ENCODE data around the gene UST. TPM values are rescaled to one million over a fixed set of nuclear protein-coding genes. Genes with fewer than 3 reads are reported as not detected.

The UST gene
- total and polyA plus RNA-seq, 4 donors = 0.24 to 2.7 (median 0.87) TPM

DNA sequence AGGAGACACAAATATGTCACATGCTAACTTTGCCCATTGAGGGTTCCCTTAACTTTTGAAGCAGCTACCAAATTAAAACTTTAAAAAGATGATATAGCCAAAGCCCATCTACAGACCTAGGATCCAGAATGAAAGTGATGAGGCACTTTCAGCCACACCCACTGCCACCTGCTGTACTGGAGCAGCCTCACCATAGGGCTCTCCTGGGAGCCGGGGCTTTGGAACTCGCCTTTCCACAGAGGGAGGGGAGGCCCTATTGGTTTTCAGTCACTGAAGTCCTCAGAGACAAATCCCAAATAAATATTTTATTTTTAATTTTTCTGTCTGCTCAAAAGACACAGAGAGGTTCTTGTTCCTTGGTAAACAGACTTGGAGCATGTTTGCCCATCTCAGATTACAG is 332.6 kb downstream of the UST start:
- Histone ChIP-seq H3K36me3 (ENCODE audit: control insufficient read depth in 4 of 4, insufficient read depth in 3 of 4, low read depth in 1 of 4, low read length in 3 of 4) (no peaks in the 10 kb centered on the region), H3K9ac (ENCODE audit: low read depth in 1 of 2, low read length in 2 of 2) (no peak overlapping the region), H3K9me3 (ENCODE audit: control insufficient read depth in 4 of 4, low read length in 3 of 4) (no peaks in the 10 kb centered on the region), H3K27me3 (ENCODE audit: control insufficient read depth in 4 of 4, insufficient read depth in 4 of 4, low read length in 3 of 4) (no peaks in the 10 kb centered on the region), H3K4me3 (ENCODE audit: low read depth in 1 of 3, low read length in 3 of 3) (no peak overlapping the region), H3K27ac (ENCODE audit: low read depth in 1 of 2, low read length in 2 of 2) (no peak overlapping the region), H3K4me1 (ENCODE audit: control insufficient read depth in 4 of 4, insufficient read depth in 4 of 4, low read length in 3 of 4) (peaks cover 0 to 6% (median 3%) of the 10 kb centered on the region in 4 donors)
- DNase-seq (ENCODE audit: low spot score) = no peak
- TF ChIP-seq RAD21 (IDR thresholded peaks at IDR 0.05) = no peak
- TF ChIP-seq RXRA (IDR thresholded peaks at IDR 0.05) = no peak
- TF ChIP-seq FOXA1 (IDR thresholded peaks at IDR 0.05) = no peak
- TF ChIP-seq HNF4G (IDR thresholded peaks at IDR 0.05) = no peak
- no peak for TF ChIP-seq GABPA (IDR thresholded peaks at IDR 0.05 in 1 of 2, conservative IDR thresholded peaks at IDR 0.05 in 1 of 2)
- TF ChIP-seq, protein P1, sequence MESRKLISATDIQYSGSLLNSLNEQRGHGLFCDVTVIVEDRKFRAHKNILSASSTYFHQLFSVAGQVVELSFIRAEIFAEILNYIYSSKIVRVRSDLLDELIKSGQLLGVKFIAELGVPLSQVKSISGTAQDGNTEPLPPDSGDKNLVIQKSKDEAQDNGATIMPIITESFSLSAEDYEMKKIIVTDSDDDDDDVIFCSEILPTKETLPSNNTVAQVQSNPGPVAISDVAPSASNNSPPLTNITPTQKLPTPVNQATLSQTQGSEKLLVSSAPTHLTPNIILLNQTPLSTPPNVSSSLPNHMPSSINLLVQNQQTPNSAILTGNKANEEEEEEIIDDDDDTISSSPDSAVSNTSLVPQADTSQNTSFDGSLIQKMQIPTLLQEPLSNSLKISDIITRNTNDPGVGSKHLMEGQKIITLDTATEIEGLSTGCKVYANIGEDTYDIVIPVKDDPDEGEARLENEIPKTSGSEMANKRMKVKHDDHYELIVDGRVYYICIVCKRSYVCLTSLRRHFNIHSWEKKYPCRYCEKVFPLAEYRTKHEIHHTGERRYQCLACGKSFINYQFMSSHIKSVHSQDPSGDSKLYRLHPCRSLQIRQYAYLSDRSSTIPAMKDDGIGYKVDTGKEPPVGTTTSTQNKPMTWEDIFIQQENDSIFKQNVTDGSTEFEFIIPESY (IDR thresholded peaks at IDR 0.05) = no peak
- TF ChIP-seq, protein P2, sequence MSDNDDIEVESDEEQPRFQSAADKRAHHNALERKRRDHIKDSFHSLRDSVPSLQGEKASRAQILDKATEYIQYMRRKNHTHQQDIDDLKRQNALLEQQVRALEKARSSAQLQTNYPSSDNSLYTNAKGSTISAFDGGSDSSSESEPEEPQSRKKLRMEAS (IDR thresholded peaks at IDR 0.05) = no peak
- no peak for TF ChIP-seq EGR1 (IDR thresholded peaks at IDR 0.05; ENCODE audit: low read depth in 2 of 2)
- TF ChIP-seq, protein P3, sequence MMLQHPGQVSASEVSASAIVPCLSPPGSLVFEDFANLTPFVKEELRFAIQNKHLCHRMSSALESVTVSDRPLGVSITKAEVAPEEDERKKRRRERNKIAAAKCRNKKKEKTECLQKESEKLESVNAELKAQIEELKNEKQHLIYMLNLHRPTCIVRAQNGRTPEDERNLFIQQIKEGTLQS (IDR thresholded peaks at IDR 0.05) = no peak
- WGBS = 92% methylated on average over 2 of the region's 2 CpGs

DNA sequence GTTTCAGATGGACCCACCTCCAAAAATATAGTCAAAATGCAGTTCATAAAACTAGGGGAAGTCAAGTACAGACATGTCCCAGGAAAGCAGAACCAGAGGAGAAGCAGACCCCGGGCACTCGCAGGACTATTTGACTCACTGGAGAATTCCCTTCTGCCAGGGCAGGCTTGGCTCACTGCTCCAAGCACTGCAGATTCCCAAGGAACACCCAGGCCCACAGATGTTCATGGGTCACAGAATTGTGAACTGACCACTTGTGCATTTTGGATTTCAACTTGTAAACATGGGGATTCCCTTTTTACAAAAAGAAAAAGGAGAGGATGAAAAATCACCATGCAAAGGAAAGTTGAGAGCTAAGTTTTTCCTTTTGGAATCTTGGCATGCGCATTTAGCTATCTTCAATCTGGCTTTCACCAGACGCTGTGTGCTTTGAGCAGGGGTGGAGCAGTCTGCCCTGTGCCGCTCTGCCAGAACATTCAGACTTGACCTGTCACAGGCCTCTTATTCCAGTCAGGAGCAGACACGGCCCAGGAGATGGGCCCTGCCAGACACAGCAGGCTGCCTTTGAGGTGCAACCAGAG is 333.2 kb downstream of the UST start:
- Histone ChIP-seq H3K9me3 (ENCODE audit: control insufficient read depth in 4 of 4, low read length in 3 of 4) (no peaks in the 10 kb centered on the region), H3K4me3 (ENCODE audit: low read depth in 1 of 3, low read length in 3 of 3) (no peak overlapping the region), H3K36me3 (ENCODE audit: control insufficient read depth in 4 of 4, insufficient read depth in 3 of 4, low read depth in 1 of 4, low read length in 3 of 4) (no peaks in the 10 kb centered on the region), H3K9ac (ENCODE audit: low read depth in 1 of 2, low read length in 2 of 2) (no peak overlapping the region), H3K27me3 (ENCODE audit: control insufficient read depth in 4 of 4, insufficient read depth in 4 of 4, low read length in 3 of 4) (no peaks in the 10 kb centered on the region), H3K27ac (ENCODE audit: low read depth in 1 of 2, low read length in 2 of 2) (no peak overlapping the region), H3K4me1 (ENCODE audit: control insufficient read depth in 4 of 4, insufficient read depth in 4 of 4, low read length in 3 of 4) (peaks cover 0 to 6% (median 3%) of the 10 kb centered on the region in 4 donors)
- TF ChIP-seq FOXA1 (IDR thresholded peaks at IDR 0.05) (no peak), NR2F2 (IDR thresholded peaks at IDR 0.05) (no peak), SP1 (IDR thresholded peaks at IDR 0.05) (peak; percentile 8)
- TF ChIP-seq, protein P4, sequence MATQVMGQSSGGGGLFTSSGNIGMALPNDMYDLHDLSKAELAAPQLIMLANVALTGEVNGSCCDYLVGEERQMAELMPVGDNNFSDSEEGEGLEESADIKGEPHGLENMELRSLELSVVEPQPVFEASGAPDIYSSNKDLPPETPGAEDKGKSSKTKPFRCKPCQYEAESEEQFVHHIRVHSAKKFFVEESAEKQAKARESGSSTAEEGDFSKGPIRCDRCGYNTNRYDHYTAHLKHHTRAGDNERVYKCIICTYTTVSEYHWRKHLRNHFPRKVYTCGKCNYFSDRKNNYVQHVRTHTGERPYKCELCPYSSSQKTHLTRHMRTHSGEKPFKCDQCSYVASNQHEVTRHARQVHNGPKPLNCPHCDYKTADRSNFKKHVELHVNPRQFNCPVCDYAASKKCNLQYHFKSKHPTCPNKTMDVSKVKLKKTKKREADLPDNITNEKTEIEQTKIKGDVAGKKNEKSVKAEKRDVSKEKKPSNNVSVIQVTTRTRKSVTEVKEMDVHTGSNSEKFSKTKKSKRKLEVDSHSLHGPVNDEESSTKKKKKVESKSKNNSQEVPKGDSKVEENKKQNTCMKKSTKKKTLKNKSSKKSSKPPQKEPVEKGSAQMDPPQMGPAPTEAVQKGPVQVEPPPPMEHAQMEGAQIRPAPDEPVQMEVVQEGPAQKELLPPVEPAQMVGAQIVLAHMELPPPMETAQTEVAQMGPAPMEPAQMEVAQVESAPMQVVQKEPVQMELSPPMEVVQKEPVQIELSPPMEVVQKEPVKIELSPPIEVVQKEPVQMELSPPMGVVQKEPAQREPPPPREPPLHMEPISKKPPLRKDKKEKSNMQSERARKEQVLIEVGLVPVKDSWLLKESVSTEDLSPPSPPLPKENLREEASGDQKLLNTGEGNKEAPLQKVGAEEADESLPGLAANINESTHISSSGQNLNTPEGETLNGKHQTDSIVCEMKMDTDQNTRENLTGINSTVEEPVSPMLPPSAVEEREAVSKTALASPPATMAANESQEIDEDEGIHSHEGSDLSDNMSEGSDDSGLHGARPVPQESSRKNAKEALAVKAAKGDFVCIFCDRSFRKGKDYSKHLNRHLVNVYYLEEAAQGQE (IDR thresholded peaks at IDR 0.05) = no peak
- 54% methylated on average over 6 of the region's 6 CpGs for WGBS
- no peak for DNase-seq (ENCODE audit: low spot score)

DNA sequence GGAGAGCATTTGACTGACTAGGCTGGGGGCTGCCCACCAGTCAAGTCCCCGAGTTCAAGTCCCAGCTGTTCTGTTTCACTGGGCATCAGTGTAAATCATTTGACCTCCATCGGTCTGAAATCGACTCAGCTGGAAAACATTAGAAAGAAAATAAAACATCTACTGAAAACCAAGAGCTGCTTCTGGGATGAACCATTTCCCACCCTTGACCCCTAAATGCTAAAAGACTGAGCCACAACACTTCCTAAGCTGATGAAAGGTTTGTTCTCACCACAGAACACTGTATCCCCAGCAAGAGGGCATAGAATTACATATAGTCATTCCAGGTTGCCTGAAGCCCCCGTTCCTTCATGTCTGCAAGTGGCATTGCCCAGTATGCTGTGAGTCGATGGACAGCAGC is 333.7 kb downstream of the UST start:
- Histone ChIP-seq H3K36me3 (ENCODE audit: control insufficient read depth in 4 of 4, insufficient read depth in 3 of 4, low read depth in 1 of 4, low read length in 3 of 4) (no peaks in the 10 kb centered on the region), H3K9ac (ENCODE audit: low read depth in 1 of 2, low read length in 2 of 2) (no peak overlapping the region), H3K27me3 (ENCODE audit: control insufficient read depth in 4 of 4, insufficient read depth in 4 of 4, low read length in 3 of 4) (no peaks in the 10 kb centered on the region), H3K4me1 (ENCODE audit: control insufficient read depth in 4 of 4, insufficient read depth in 4 of 4, low read length in 3 of 4) (peaks cover 0 to 6% (median 3%) of the 10 kb centered on the region in 4 donors), H3K9me3 (ENCODE audit: control insufficient read depth in 4 of 4, low read length in 3 of 4) (no peaks in the 10 kb centered on the region), H3K4me3 (ENCODE audit: low read depth in 1 of 3, low read length in 3 of 3) (no peak overlapping the region), H3K27ac (ENCODE audit: low read depth in 1 of 2, low read length in 2 of 2) (no peak overlapping the region)
- WGBS = 85% methylated on average over 5 of the region's 5 CpGs
- no peak for DNase-seq (ENCODE audit: low spot score)
- TF ChIP-seq, protein P5, sequence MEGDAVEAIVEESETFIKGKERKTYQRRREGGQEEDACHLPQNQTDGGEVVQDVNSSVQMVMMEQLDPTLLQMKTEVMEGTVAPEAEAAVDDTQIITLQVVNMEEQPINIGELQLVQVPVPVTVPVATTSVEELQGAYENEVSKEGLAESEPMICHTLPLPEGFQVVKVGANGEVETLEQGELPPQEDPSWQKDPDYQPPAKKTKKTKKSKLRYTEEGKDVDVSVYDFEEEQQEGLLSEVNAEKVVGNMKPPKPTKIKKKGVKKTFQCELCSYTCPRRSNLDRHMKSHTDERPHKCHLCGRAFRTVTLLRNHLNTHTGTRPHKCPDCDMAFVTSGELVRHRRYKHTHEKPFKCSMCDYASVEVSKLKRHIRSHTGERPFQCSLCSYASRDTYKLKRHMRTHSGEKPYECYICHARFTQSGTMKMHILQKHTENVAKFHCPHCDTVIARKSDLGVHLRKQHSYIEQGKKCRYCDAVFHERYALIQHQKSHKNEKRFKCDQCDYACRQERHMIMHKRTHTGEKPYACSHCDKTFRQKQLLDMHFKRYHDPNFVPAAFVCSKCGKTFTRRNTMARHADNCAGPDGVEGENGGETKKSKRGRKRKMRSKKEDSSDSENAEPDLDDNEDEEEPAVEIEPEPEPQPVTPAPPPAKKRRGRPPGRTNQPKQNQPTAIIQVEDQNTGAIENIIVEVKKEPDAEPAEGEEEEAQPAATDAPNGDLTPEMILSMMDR (IDR thresholded peaks at IDR 0.05; ENCODE audit: low read depth, low read length, missing input control) = no peak
- no peak for TF ChIP-seq GABPA (IDR thresholded peaks at IDR 0.05 in 1 of 2, conservative IDR thresholded peaks at IDR 0.05 in 1 of 2)
- TF ChIP-seq RAD21 (IDR thresholded peaks at IDR 0.05) = no peak
- no peak for TF ChIP-seq SP1 (IDR thresholded peaks at IDR 0.05)
- TF ChIP-seq HNF4G (IDR thresholded peaks at IDR 0.05) = no peak
- no peak for TF ChIP-seq RXRA (IDR thresholded peaks at IDR 0.05)
- no peak for TF ChIP-seq TAF1 (conservative IDR thresholded peaks at IDR 0.05)
- TF ChIP-seq, protein P1 (IDR thresholded peaks at IDR 0.05) = no peak
- TF ChIP-seq FOXA1 (IDR thresholded peaks at IDR 0.05) = no peak
